ENCODE results near the gene EMSY. TPM values are rescaled to one million over a fixed set of nuclear protein-coding genes. Genes with fewer than 3 reads are reported as not detected.

Gene EMSY
- total RNA-seq, 1 donor from 2014 or later, result 18.9 TPM

DNA sequence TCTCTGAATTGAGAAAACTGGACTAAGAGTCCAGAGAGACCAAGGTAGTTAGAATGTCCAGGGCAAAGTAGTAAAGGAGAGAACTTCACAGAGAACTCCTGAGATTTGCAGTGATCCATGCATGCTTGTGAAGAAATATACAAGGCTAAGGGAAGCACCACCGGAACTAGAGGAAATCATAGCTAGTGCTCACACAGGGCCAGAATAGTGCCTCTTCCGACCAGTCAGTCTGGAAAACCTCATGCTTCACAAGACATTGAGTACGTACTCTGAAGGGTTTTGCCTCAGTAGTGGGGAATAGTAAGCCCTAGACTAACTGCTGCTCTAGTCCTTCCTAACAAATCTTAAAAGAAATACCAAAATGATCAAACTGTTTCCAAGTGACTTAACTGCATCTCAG, 117.7 kb downstream of the EMSY start:
- Mint-ChIP-seq H3K4me1 (ENCODE audit: low read depth, unreplicated experiment) (peaks cover 21% of the 10 kb centered on the region), H3K9me3 (ENCODE audit: unreplicated experiment) (peaks cover 14% of the 10 kb centered on the region), H3K36me3 (ENCODE audit: low read depth, unreplicated experiment) (no peaks in the 10 kb centered on the region), H3K4me3 (ENCODE audit: unreplicated experiment) (no peak overlapping the region), H3K27ac (ENCODE audit: unreplicated experiment) (no peak overlapping the region), H3K27me3 (ENCODE audit: low read depth, unreplicated experiment) (no peaks in the 10 kb centered on the region)
- Histone ChIP-seq H4K20me1 (ENCODE audit: insufficient read depth, low read length) (no peaks in the 10 kb centered on the region), H3K36me3 (ENCODE audit: insufficient read depth, low read length) (no peaks in the 10 kb centered on the region), H3K9me3 (ENCODE audit: insufficient read depth, low read depth, low read length) (no peaks in the 10 kb centered on the region), H2AFZ (ENCODE audit: low read depth, low read length) (no peak overlapping the region), H3K27me3 (ENCODE audit: insufficient read depth, low read length) (no peaks in the 10 kb centered on the region), H3K4me3 (ENCODE audit: insufficient read depth, low read depth, low read length) (no peak overlapping the region), H3K9ac (ENCODE audit: low read length) (no peak overlapping the region), H3K4me2 (ENCODE audit: low read length) (no peak overlapping the region), H3K4me1 (ENCODE audit: insufficient read depth, low read length) (peaks cover 10% of the 10 kb centered on the region), H3K27ac (ENCODE audit: low read depth, low read length) (no peak overlapping the region), H3K79me2 (ENCODE audit: insufficient read depth, low read length) (no peaks in the 10 kb centered on the region)
- no peak for TF ChIP-seq EZH2 (IDR thresholded peaks at IDR 0.05; ENCODE audit: insufficient read depth, low read length)
- TF ChIP-seq, protein P1, sequence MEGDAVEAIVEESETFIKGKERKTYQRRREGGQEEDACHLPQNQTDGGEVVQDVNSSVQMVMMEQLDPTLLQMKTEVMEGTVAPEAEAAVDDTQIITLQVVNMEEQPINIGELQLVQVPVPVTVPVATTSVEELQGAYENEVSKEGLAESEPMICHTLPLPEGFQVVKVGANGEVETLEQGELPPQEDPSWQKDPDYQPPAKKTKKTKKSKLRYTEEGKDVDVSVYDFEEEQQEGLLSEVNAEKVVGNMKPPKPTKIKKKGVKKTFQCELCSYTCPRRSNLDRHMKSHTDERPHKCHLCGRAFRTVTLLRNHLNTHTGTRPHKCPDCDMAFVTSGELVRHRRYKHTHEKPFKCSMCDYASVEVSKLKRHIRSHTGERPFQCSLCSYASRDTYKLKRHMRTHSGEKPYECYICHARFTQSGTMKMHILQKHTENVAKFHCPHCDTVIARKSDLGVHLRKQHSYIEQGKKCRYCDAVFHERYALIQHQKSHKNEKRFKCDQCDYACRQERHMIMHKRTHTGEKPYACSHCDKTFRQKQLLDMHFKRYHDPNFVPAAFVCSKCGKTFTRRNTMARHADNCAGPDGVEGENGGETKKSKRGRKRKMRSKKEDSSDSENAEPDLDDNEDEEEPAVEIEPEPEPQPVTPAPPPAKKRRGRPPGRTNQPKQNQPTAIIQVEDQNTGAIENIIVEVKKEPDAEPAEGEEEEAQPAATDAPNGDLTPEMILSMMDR (IDR thresholded peaks at IDR 0.05; ENCODE audit: insufficient read depth, low read depth, low read length), result no peak
- DNase-seq (ENCODE audit: low read depth) (no peak), FAIRE-seq (no peak)

GRCh38 chr11:76564364-76564763, 119.5 kb downstream of the EMSY start:
- Mint-ChIP-seq H3K27ac (ENCODE audit: unreplicated experiment) (no peak overlapping the region), H3K36me3 (ENCODE audit: low read depth, unreplicated experiment) (no peaks in the 10 kb centered on the region), H3K9me3 (ENCODE audit: unreplicated experiment) (peaks cover 11% of the 10 kb centered on the region), H3K4me1 (ENCODE audit: low read depth, unreplicated experiment) (peaks cover 19% of the 10 kb centered on the region), H3K4me3 (ENCODE audit: unreplicated experiment) (no peak overlapping the region), H3K27me3 (ENCODE audit: low read depth, unreplicated experiment) (no peaks in the 10 kb centered on the region)
- Histone ChIP-seq H3K9me3 (ENCODE audit: insufficient read depth, low read depth, low read length) (no peaks in the 10 kb centered on the region), H2AFZ (ENCODE audit: low read depth, low read length) (no peak overlapping the region), H3K4me3 (ENCODE audit: insufficient read depth, low read depth, low read length) (no peak overlapping the region), H3K27ac (ENCODE audit: low read depth, low read length) (no peak overlapping the region), H3K27me3 (ENCODE audit: insufficient read depth, low read length) (no peaks in the 10 kb centered on the region), H3K4me1 (ENCODE audit: insufficient read depth, low read length) (peaks cover 9% of the 10 kb centered on the region), H3K79me2 (ENCODE audit: insufficient read depth, low read length) (no peaks in the 10 kb centered on the region), H3K36me3 (ENCODE audit: insufficient read depth, low read length) (no peaks in the 10 kb centered on the region), H3K9ac (ENCODE audit: low read length) (no peak overlapping the region), H4K20me1 (ENCODE audit: insufficient read depth, low read length) (no peaks in the 10 kb centered on the region), H3K4me2 (ENCODE audit: low read length) (no peak overlapping the region)
- TF ChIP-seq, protein P1 (IDR thresholded peaks at IDR 0.05; ENCODE audit: insufficient read depth, low read depth, low read length), result no peak
- no peak for TF ChIP-seq EZH2 (IDR thresholded peaks at IDR 0.05; ENCODE audit: insufficient read depth, low read length)
- DNase-seq (ENCODE audit: low read depth) (no peak), FAIRE-seq (no peak)

DNA sequence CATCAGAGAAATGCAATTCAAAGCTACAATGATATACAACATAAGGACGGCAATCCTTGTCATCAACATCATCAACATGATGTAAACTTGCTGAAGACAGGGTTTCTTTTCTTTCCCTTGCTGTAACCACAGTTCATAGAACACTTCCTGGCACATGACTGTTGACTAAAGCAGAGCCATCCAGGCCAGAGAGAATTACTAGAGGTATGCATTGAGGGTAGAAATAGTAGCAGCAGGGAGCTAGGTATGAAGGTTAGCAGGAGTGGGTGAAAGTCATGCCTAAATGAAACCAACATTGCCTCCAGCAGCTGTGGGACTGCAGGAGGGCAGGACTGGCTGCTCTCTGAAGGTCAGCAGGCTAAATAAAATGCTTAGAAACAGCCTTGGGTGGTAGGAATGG, 122.0 kb downstream of the EMSY start:
- no peak for TF ChIP-seq EZH2 (IDR thresholded peaks at IDR 0.05; ENCODE audit: insufficient read depth, low read length)
- TF ChIP-seq, protein P1 (IDR thresholded peaks at IDR 0.05; ENCODE audit: insufficient read depth, low read depth, low read length), result no peak
- no peak overlapping the region for H2AFZ ChIP-seq (ENCODE audit: low read depth, low read length)
- no peaks in the 10 kb centered on the region for H3K36me3 ChIP-seq (ENCODE audit: insufficient read depth, low read length)
- no peaks in the 10 kb centered on the region for H3K27me3 Mint-ChIP-seq (ENCODE audit: low read depth, unreplicated experiment)
- H3K27ac Mint-ChIP-seq (ENCODE audit: unreplicated experiment), result no peak overlapping the region
- DNase-seq (ENCODE audit: low read depth) (no peak), FAIRE-seq (no peak)
- no peaks in the 10 kb centered on the region for H3K36me3 Mint-ChIP-seq (ENCODE audit: low read depth, unreplicated experiment)
- no peaks in the 10 kb centered on the region for H3K27me3 ChIP-seq (ENCODE audit: insufficient read depth, low read length)
- peaks cover 8% of the 10 kb centered on the region for H3K4me1 Mint-ChIP-seq (ENCODE audit: low read depth, unreplicated experiment)
- peaks cover 11% of the 10 kb centered on the region for H3K9me3 Mint-ChIP-seq (ENCODE audit: unreplicated experiment)
- no peak overlapping the region for H3K4me3 ChIP-seq (ENCODE audit: insufficient read depth, low read depth, low read length)
- no peak overlapping the region for H3K9ac ChIP-seq (ENCODE audit: low read length)
- no peaks in the 10 kb centered on the region for H3K9me3 ChIP-seq (ENCODE audit: insufficient read depth, low read depth, low read length)
- no peak overlapping the region for H3K4me2 ChIP-seq (ENCODE audit: low read length)
- no peaks in the 10 kb centered on the region for H3K79me2 ChIP-seq (ENCODE audit: insufficient read depth, low read length)
- H3K27ac ChIP-seq (ENCODE audit: low read depth, low read length), result no peak overlapping the region
- H3K4me3 Mint-ChIP-seq (ENCODE audit: unreplicated experiment), result no peak overlapping the region
- no peaks in the 10 kb centered on the region for H3K4me1 ChIP-seq (ENCODE audit: insufficient read depth, low read length)
- no peaks in the 10 kb centered on the region for H4K20me1 ChIP-seq (ENCODE audit: insufficient read depth, low read length)
